Measurements from ENCODE around the gene REEP5. TPM values are rescaled to one million over a fixed set of nuclear protein-coding genes. Genes with fewer than 3 reads are reported as not detected.

REEP5 gene
- total and polyA plus RNA-seq, 2 of the 4 experiments (the other 2 are of a cell fraction) = 49.3 to 82.0 TPM

- no peak overlapping the region for H4K5ac ChIP-seq (ENCODE audit: low read depth, low read length)
- no TSS peak for BruUV-seq (replicated peaks)
- H3K9ac ChIP-seq (ENCODE audit: low read depth, low read length) = no peak overlapping the region
- ChIA-PET POLR2A (ENCODE audit: unreplicated experiment) (no interaction called here), CTCF (no interaction called here)
- intact Hi-C loops (cut with micrococcal nuclease) (no loop called here), dilution Hi-C loops (cut with HindIII; ENCODE audit: low sequenced_read_pairs, unreplicated experiment) (no loop called here), in situ Hi-C loops (cut with MboI; ENCODE audit: low sequenced_read_pairs) (no loop called here)
- no peak overlapping the region for H4K91ac ChIP-seq (ENCODE audit: insufficient read depth, low read depth, low read length)
- no peak overlapping the region for H2BK5ac ChIP-seq (ENCODE audit: low read depth, low read length, poor library complexity, severe bottlenecking)
- no peak overlapping the region for H3K23ac ChIP-seq (ENCODE audit: low read depth, low read length)
- H3K79me1 ChIP-seq (ENCODE audit: low read depth in 1 of 2, low read length in 2 of 2) = peaks cover 27 to 55% of the 10 kb centered on the region in 2 experiments; a peak in 3 of 4 replicates
- no peak overlapping the region for H3K14ac ChIP-seq (replicated peaks; ENCODE audit: low read depth, low read length)
- no peaks in the 10 kb centered on the region for H3K4me1 ChIP-seq (ENCODE audit: control insufficient read depth, insufficient read depth, low read length)
- no peak overlapping the region for H3K56ac ChIP-seq (ENCODE audit: extremely low read depth, insufficient read depth, low read length)
- peaks cover 17% of the 10 kb centered on the region; the same call in 1 of the 2 replicates for H3K9me1 ChIP-seq (ENCODE audit: insufficient read depth, low read length)
- H3K4me2 ChIP-seq (ENCODE audit: low read depth, low read length) = no peak overlapping the region
- TF ChIP-seq SMC3 (IDR thresholded peaks at IDR 0.05; ENCODE audit: low read depth, low read length) = no peak
- TF ChIP-seq CHD1 (IDR thresholded peaks at IDR 0.05; ENCODE audit: low read depth, low read length) = no peak
- no peak for TF ChIP-seq CEBPB (IDR thresholded peaks at IDR 0.05; ENCODE audit: low read depth, low read length)
- no peak for TF ChIP-seq NFE2L2 (IDR thresholded peaks at IDR 0.05; ENCODE audit: low read depth, low read length)
- no peak for TF ChIP-seq POLR2A (IDR thresholded peaks at IDR 0.05; ENCODE audit: low read depth, low read length)
- TF ChIP-seq MAFK (IDR thresholded peaks at IDR 0.05; ENCODE audit: low read depth, low read length) = no peak
- TF ChIP-seq RAD21 (IDR thresholded peaks at IDR 0.05; ENCODE audit: low read length) = no peak
- no peak for TF ChIP-seq BHLHE40 (IDR thresholded peaks at IDR 0.05; ENCODE audit: low read depth, low read length)
- H2BK20ac ChIP-seq (ENCODE audit: low read depth, low read length) = no peak overlapping the region
- no peak overlapping the region for H3K4me3 ChIP-seq (ENCODE audit: insufficient read depth, low read depth, low read length)
- no peaks in the 10 kb centered on the region for H3K9me3 ChIP-seq (ENCODE audit: control insufficient read depth, insufficient read depth, low read length)
- no peak overlapping the region for H4K8ac ChIP-seq (ENCODE audit: low read depth in 2 of 2, low read length in 2 of 2)
- no peak overlapping the region for H2BK120ac ChIP-seq (ENCODE audit: low read depth, low read length)
- peaks cover 41% of the 10 kb centered on the region for H3K36me3 ChIP-seq (ENCODE audit: control insufficient read depth, insufficient read depth, low read length)
- no peak overlapping the region for H2BK15ac ChIP-seq (ENCODE audit: low read depth, low read length)
- no peak overlapping the region for H3K27ac ChIP-seq (ENCODE audit: insufficient read depth, low read length)
- 92% methylated on average over 2 of the region's 4 CpGs; no CpG with 5 or more reads in 1 of the 2 experiments for WGBS, 2 experiments (ENCODE audit: extremely low coverage in 2 of 2, insufficient read length in 1 of 2)
- no peak for DNase-seq
- H2AK9ac ChIP-seq (replicated peaks; ENCODE audit: low read depth, low read length, poor library complexity) = peak overlapping the region; percentile 39
- no peak overlapping the region for H3K18ac ChIP-seq (ENCODE audit: low read depth, low read length)
- H2AFZ ChIP-seq (replicated peaks; ENCODE audit: low read length, poor library complexity) = no peak overlapping the region
- no peak overlapping the region for H3K4ac ChIP-seq (ENCODE audit: low read depth, low read length)
- no peak for ATAC-seq (ENCODE audit: low read depth)
- H2AK5ac ChIP-seq (ENCODE audit: low read depth, low read length) = no peak overlapping the region
- peaks cover 15% of the 10 kb centered on the region; the same call in 1 of the 2 replicates for H4K20me1 ChIP-seq (ENCODE audit: insufficient read depth, low read length)
- H3K27me3 ChIP-seq (ENCODE audit: control insufficient read depth, insufficient read depth, low read length) = no peaks in the 10 kb centered on the region
Observed at GRCh38 chr5:112886975-112887374, 35.1 kb downstream of the REEP5 start.
